HG03108 (cell line): ENCODE measurements around the gene SLX9.

Experiments used
- ATAC-seq: cut with Tn5 transposase; IDR thresholded peaks from one replicate; pipeline ENCODE4 v1.9.1; 2021; ENCODE audit warnings: moderate library complexity; ENCODE audit not compliant: unreplicated experiment

The SLX9 gene

GRCh38 chr21:44939532-44940115 is at the start of gene SLX9:
SLX9 (plus strand) TSS chr21:44940029; CDS start chr21:44940058, 29 bp downstream.
- ATAC-seq: peak; percentile 68

- no peak for ATAC-seq
Measured at GRCh38 chr21:44890338-44890931, 49.4 kb upstream of the SLX9 start.

GRCh38 chr21:44890961-44891541 is 48.8 kb upstream of the SLX9 start:
- ATAC-seq: no peak

GRCh38 chr21:44891631-44892031 is 48.2 kb upstream of the SLX9 start:
- ATAC-seq: no peak

- no peak for ATAC-seq
Measured at GRCh38 chr21:44892095-44892494, 47.7 kb upstream of the SLX9 start.

- ATAC-seq: no peak
Measured at GRCh38 chr21:44892536-44893277, 47.1 kb upstream of the SLX9 start.

GRCh38 chr21:44893278-44893556 is 46.6 kb upstream of the SLX9 start:
- no peak for ATAC-seq

- ATAC-seq: no peak
Measured at GRCh38 chr21:44893948-44894656, 45.7 kb upstream of the SLX9 start.

- no peak for ATAC-seq
Measured at GRCh38 chr21:44894687-44895302, 45.0 kb upstream of the SLX9 start.

- no peak for ATAC-seq
Measured at GRCh38 chr21:44895859-44896258, 44.0 kb upstream of the SLX9 start.

GRCh38 chr21:44896561-44897286 is 43.1 kb upstream of the SLX9 start:
- ATAC-seq: no peak

GRCh38 chr21:44897326-44898010 is 42.4 kb upstream of the SLX9 start:
- ATAC-seq: no peak

- ATAC-seq: no peak
Measured at GRCh38 chr21:44898011-44898488, 41.8 kb upstream of the SLX9 start.

GRCh38 chr21:44898851-44899767 is 40.7 kb upstream of the SLX9 start:
- no peak for ATAC-seq

- no peak for ATAC-seq
Measured at GRCh38 chr21:44899768-44900558, 39.9 kb upstream of the SLX9 start.

GRCh38 chr21:44900559-44901251 is 39.1 kb upstream of the SLX9 start:
- ATAC-seq: no peak

- no peak for ATAC-seq
Measured at GRCh38 chr21:44901391-44902074, 38.3 kb upstream of the SLX9 start.
